HG02943 (cell line): ENCODE data around the gene EEF1AKMT2.

Experiments
- ATAC-seq: cut with Tn5 transposase; IDR thresholded peaks from one replicate; pipeline ENCODE4 v1.9.1; 2021; ENCODE audit warnings: mild to moderate bottlenecking, low read depth, moderate library complexity; ENCODE audit not compliant: unreplicated experiment

EEF1AKMT2 gene

DNA sequence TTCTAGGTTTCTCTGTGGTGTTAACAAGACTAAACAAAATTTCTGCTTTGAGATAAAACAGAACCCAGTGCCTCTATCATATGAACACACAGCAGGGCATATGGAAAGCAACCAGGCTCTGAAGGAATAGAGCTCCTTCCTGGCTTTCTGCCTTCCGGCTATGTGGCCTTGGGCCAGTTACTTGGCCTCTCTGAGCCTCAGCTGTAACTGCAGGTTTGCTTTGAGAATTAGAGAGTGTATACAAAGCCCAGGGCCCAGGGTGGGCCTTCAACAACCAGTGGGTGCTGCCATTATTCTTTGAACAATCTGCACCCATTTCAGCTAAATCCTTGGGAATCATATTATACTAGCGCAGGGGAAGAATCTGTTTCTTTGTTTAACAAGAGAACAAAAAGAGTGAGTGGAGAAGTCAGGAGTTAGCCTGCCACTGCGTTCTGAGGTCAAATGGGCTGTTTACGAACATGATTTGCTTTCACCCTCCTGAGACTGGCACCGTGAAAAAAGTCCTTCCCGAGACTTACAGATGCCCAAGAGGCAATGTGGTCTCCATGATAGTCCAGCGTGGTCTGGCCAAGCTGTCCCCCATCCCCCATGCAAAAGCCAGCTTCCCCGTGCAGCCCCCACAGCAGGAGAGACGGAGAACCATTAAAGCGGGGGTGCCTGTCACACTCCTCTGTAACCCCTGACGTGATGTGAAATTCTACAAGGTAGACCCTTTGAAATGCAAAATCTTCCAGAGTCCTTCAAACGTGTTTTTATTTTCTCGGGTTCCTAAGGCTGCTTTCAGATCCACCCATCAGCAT, 52.4 kb downstream of the EEF1AKMT2 start:
- no peak for ATAC-seq

DNA sequence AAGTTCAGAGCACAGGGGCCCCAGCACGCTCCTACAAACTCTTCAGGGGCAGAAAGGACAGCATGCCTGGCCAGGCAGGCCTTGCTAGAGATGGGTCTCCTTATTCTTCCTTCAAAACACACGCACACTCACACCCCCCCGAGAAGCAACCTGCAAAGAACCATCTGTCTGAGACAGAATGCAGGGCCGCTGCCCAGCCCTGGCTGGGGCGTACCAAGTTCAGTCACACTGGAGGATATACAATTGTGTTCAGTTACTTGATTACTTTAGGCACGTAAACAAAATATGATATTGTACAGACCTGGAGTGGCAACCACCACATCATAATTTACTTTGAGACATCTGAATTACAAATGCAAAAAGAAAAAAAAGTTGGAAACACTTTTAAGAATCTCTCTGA, 53.2 kb downstream of the EEF1AKMT2 start:
- ATAC-seq: no peak

DNA sequence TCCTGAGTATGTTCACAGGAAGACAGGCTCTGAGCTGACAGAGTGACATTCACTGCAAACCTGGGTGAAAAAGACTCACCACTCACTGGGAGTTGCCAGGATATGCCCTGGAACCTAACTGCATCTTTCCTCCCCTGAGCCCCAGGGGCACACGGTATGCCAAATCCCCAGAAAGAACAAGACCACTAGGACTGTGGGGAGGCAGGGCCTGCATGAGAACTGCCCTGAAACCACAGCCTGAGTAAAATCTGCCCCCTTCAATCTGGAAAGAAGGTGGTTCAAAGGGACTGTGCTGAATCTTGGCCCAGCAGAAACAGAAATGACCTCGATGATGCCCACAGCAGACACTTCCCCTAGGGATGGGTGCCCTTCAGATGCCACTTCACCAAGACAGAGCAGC, 54.0 kb downstream of the EEF1AKMT2 start:
- no peak for ATAC-seq

DNA sequence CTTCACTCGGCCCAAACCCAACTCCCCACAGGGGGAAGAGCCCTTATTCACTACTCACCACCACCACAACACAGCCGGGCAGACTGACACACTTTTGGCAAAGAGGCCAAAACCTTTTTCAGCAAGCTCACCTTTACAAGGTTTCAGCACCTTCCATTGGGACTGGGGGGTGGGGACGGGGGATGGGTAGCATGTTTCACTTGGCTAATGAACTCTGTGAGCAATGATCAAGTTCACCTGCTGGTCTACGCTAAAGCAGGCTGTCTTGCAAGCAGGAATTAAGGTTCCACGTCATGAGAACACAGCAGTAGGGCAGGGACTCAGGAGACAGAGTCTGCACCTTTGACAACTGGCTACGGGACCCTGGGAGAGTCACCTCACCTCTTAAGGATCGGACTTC, 54.5 kb downstream of the EEF1AKMT2 start:
- no peak for ATAC-seq

DNA sequence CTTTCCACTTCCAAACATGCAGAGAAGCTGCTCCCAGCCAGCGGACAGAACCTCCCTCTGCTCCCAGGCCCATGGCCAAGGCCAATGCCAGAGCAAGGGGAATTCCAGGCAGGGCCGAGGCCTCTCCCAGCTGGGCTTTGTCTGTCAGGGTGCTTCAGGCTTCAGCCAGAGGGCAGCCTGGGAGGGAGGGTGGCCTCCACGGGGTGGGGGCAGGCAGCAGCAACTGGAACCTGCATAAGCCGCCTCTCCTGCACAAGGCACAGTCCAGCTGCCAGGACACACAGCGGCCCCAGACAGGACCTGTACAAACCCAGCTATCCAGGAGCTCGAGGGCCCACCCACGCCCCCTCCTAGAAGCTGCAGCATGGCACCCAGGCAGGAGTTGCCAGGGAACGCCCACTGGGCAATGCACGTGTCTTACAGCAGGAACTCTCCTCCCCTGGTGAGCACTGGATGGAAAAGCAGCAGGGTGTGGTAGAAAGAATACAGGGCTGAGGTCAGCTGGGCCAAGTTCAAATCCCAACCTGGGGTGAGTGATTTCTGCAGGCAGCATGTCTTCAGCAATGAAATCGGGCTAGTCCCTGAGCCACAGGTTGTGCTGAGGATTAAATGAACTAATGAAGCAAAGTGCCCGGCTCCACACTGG, 55.1 kb downstream of the EEF1AKMT2 start:
- no peak for ATAC-seq

DNA sequence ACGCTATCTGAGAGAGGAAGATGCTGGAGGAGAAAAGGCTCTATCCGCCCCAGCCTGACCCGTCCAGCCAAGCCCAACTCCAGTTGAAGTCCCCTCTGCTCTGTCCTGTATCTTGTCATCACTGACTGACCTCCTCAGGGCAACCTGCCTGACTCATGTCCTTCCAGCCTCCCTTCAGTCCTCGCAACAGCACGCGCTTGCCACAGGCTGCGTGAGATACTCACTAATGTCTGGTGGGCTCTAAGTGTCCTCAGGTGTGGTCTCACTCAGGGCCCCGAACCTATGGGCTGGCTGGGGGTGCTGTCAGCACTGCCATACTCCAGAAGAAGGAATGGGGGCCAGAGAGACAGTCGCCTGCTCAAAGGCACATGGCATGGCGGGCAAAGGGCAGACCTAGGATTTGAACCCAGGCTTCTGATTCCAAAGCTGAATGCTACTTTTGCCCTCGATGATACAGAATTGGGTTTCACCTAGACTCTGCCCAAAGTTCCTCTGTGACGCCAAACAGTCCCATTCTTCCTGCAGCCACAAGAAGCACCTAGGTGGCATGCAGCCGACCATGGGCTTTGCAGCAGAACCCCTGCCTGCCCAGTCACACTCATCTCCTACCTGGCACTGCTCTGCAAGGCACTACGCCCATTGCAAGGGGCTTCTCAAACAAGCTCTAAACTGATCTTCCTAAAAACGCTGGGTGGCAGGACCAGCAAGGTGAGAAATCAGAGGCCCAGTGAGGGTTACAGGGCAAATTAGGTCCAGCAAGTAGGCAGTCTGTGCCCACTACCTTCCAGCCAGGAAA, 56.0 kb downstream of the EEF1AKMT2 start:
- no peak for ATAC-seq

DNA sequence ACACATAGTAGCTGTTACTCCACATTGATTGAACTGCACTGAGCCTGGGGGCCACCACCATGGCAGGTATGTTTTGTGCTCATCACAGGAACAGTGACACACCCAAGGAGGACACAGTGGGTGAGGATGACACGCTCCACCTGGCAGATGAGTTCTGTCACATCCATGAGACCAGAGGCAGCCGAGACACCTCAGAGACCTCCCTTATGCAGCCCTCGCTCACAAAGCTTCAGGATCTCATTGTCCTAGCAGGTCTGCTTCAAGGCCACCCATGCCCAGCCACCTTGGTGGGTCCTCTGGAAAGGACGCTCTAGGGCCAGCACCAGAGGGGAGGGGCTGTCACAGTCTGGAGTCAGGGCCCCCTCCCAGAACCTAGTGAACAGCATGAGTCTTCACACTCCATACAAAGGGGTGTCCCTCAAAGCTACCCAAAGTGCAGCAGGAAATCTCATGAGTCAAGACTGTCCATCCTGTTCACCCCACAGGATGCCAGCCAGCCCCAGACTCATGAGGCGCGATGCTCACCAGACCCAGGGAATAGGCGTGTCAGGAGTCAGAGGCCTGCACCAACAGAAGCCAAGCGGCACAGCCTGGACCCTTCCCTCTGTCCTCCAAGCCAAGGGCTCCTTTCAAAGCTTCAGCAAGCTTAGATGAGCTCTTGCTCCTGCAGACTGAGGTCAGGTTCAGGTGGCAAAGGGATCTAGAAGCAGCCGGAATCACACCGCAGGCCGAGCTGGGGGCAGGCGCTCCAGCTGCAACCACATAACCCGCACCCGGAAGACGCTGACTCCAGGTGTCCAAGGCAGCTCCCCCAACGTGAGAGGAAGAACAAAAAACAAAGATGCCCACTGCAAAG, 57.1 kb downstream of the EEF1AKMT2 start:
- ATAC-seq: no peak

DNA sequence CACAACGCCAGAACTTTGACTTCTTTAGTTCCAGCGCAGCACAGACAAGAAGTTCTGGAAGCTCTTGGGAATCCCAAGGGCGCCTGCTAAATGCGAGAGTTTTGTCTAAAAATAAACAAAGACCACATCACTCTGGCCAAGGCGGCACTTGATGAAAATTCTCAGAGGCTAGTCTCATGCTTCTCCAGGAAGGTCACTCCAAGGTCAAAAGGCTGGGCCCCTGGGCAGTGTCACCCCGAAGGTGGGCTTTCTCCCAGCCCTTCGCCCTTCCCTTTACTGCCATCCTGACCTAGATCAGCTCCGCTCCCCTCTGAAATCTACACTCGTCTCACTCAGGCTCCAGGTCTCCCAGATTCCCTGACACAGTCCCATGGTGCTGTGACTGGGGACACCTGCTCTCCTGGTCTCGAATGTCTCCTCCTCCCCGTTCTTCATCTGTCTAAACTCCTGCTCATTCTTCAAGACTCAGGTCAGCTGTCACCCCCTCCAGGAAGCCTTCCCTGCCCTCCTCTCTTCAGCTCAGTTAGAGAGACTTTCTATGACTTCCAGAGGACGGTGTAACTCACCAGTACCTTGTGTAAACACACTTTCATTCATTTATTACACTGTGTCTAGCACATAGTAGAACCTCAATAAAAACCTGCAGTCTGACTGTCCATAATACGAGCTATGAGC, 58.0 kb downstream of the EEF1AKMT2 start:
- ATAC-seq: no peak

DNA sequence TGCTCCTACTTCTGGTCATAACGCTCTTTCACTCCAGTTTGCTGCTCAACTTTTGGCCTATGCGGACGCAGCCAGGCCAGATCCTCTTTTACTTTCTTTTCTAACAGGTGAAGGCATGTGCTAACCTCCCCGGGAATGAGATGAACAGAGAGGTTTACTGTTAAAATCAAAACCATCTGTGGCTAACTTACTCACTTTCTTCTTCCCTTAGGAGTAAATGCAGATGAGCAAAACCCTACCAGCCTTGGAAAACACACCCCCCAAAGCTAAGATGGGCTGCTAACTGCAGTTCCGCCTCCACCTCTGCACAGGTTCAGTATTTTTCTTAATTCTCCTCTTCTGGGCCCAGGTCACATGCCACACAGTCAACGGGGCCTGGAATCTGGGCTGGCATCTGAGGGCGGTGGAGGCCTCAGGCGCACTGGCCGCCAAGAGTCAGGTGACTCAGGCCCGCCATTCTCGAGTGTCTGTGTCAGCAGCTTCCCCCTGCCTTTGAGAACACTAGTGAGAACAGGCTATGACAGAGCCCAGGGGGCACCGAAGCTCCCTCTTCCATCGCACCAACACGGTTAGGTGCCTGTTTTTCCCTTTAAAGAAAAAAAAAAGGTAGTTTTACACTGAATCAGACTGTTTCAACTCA, 58.6 kb downstream of the EEF1AKMT2 start:
- ATAC-seq: peak; percentile 62

DNA sequence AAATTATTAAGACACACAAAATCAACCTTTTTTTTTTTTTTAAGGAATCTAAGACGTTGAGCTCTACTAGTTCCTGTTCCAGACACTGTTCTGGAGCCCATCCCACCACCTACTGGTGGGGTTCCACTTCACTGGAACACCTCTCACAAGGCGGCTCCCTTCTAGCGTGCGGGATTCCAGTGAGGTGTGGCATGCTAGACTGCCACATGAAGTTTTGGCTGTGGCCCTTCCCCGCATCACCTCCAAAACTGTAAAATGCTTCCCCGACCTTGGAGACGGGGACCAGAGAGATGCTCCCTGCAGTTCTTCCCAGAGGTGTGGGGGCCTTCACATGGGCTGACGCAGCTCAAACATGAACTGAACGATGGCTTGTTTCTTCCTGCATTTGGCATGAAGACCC, 60.1 kb downstream of the EEF1AKMT2 start:
- ATAC-seq: no peak

DNA sequence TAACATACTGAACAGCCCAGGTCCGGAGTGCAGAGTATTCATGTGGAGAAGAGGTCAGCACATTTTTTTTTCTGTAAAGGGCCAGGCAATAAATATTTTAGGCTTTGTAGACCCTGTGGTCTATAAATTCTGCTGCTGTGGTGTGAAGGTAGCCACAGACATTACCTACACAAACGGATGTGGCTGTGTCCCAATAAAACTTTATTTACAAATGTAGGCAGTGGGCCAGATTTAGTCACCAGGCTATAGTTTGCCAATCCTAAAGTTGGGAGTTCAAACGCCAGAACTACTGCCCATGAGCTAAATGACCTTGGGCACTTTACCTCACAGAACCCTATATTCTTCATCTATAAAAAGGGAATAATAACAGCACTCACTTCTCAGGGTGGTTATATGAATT, 60.9 kb downstream of the EEF1AKMT2 start:
- ATAC-seq: no peak

DNA sequence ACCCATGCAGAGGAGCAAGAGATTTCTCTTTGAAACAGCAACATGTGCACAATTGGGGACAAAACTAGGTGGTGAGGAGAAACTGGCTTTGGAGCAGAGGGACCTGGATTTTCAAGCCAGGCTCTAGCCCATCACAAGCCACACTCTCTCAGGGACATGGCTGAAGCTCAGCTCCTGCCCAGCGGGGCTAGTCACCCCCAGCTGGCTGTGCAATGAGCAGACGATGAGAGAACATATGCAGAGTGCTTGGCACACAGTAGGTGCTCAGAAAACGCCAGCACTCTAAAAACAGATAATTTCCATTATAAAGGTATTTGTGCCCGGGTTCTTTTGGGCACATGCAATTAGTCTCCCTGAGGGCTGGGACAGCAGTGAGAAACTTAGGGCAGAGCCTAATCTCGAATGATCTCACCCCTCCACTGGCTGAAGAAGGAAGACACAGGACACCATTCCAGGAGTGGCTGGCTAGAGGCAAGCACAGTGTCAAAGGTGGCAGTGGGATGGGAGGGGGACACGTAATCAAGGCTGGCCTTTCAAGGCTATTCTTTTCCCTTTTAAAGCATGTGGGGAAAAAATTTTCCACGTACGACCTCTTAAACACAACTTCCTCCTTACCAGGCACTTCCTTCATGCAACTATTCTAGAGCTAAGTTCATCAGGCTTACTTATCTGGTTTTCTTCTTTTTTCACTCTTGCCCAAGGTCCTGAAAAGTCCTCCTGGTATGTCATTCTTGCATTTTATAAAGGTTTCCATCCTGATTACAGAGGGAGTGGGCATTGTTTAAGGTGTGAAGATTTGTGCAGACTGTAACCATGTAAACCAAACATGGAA, 62.6 kb downstream of the EEF1AKMT2 start:
- no peak for ATAC-seq

DNA sequence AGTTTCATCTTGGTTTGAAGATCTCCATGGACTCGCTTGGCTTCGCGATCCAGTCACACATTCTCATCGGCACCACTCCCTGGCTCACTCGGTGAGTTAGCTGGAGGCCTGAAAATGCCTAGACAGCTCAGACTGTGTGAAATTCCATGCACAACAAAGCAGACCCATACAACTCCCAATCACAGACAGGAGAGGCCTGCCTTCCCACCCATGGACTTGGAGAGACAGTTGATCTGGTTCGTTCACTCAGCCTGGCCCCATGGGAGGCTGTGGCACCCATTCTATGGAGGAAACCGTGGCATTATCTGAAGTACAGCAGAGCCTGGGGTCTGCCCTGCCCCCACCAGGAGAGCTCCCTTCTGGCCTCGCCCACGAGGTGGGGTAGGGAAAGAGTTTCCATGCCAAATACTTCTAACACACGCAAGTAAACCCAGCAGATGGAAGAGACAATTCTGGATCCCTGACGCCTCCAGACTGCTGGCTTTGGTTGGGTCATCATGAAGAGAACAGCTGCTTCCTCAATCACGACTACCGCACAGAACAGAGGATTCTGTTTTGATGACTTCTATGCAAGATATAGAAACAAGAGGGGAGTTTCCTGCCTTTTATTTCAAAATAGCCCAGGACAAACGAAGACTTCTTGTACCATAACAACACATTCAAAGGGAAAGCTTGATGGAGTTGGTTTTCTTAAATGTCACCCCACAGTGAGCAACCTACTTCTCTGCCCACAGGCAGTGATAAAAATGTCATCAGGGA, 63.4 kb downstream of the EEF1AKMT2 start:
- no peak for ATAC-seq

DNA sequence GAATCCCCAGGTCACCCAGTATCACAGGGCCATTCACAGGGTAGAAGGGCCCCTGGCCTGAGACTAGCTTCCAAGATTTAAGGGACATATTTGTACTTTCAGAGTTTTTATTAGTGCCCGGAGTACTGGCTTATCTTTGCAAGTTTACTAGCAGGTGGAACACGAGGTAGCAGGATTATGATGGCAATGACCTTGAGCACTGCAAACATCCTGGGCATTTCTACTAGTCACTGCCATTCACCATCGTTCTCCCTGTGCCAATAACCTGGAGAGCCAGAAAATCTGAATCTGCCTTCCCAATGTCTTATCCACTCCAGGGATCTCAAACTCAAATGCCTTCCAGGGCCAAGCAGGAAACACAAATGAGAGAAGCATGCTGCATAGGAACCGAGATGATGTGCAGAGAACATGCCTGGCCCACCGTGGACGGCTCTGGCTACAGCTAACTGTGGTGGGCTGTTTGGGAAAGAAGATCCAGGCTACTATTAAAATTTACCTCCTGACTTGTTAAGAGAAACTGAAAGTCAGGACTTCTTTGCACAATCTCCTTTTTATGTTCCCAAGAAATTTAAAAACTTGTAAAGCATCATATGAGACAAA, 64.2 kb downstream of the EEF1AKMT2 start:
- ATAC-seq: no peak

DNA sequence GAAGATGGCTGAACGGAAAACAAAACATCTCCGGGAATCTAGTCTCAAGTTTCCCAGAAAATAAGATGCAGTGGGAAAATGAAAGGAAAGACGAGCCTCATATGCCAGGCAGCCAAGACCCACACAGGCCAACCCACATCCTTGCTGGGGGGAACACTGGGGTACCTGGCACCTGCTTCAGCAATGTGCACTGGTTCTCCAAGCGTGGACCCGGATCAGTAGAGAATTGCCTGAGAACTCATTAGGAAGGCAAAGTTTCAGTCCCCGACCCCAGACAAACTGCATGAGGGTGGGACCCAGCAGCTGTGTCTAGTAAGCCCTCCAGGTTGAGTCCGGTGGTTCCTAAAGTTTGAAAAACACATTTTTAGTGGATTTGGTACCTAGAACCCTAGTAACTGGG, 65.9 kb downstream of the EEF1AKMT2 start:
- ATAC-seq: no peak

DNA sequence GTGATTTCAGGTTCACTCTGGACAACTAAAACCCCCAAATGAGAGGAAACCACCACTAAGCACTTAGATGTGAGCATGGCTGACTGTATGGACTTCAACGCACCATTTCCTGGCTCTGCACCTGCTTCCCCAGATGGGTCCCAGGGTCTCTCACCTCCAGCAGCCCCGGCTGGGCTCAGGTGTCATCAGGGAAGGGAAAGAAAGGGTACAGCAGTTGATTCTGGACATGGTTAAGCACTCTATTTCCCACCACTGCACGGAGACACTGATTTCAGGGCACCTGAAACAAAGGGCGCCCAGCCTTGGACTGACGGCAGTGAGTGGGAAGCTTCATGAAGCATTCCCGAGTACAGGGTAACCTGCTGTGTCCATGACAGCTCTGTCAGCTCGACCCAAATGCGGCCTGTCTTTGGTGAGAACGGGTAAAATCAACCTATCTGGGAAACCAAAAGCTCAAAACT, 66.5 kb downstream of the EEF1AKMT2 start:
- ATAC-seq: no peak

DNA sequence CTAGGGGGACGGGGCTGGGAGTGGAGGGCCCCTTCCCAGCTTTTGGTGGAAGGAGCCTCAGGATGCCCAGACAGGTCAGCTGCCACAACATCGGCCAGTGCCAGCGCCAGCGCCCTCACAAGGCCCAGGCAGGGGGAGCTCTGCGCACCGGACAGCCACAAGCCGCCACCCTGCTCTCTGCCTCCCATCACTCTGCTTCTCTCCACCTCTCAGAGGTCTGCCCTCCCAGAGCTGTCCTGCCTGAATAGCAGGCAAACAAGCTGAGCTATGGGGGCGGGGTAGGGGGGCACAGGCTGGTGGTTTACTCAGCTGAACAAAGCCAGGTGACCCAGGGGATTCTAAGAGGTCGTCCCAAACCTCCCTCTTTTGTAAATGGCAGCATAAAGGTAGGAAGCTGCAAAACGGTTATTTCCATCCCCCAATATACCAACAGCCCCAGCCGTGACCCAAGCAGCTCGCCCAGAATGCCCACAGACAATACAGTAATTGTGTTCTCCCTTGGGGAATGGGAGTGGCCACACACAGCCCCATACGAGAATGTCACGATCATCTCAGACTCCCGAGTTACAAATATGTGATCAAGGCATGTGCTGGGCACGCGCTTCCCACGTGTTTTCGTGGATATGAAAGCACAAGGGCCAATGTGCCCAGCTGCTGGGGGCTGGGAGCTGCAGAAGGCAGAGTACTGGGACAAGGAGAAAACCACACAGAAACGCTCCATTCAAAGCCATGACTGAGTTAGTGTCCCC, 67.2 kb downstream of the EEF1AKMT2 start:
- no peak for ATAC-seq
